HEK293 (cell line): Measurements from ENCODE around the gene TTLL5.

Source experiments
- CTCF ChIA-PET: fragments of 350-600 bp; formaldehyde crosslinking; extraction: SDS; loops from one replicate; lab custom pipeline; 2021; ENCODE audit warnings: antibody characterized with exemption; lab: Yijun Ruan, JAX
- POLR2A ChIA-PET: fragments of 300-600 bp; formaldehyde crosslinking; extraction: SDS; loops from one replicate; lab custom pipeline; 2020; ENCODE audit warnings: antibody characterized with exemption, inconsistent platforms; lab: Yijun Ruan, JAX
- H3K27ac ChIP-seq: fragments of 200-500 bp; sonication (Bioruptor generic); 2 replicates; pipeline ENCODE4 v1.5.1; 2014; ENCODE audit warnings: low read depth, low read length, control low read depth, inconsistent platforms; ENCODE audit errors: extremely low read depth
- H3K36me3 ChIP-seq, 2 experiments: fragments of 200-500 bp in 1 of 2; sonication (Bioruptor generic) in 1 of 2; 1 replicate in 1 of 2; 2 replicates in 1 of 2; pipeline ENCODE4 v1.5.1; 2014 to 2017; ENCODE audit warnings: inconsistent platforms in 2 of 2, low read length in 2 of 2; ENCODE audit not compliant: control insufficient read depth in 2 of 2, insufficient read depth in 1 of 2
- H3K4me1 ChIP-seq: fragments of 200-500 bp; sonication (Bioruptor generic); 2 replicates; pipeline ENCODE4 v1.5.1; 2014; ENCODE audit warnings: mild to moderate bottlenecking, low read length, inconsistent platforms; ENCODE audit not compliant: control insufficient read depth, insufficient read depth
- H3K4me3 ChIP-seq: 2 replicates; pipeline ENCODE4 v1.5.1; 2011; ENCODE audit warnings: low read depth, mild to moderate bottlenecking, control low read depth, low read length, moderate library complexity
- H3K9me3 ChIP-seq: fragments of 200-500 bp; sonication (Bioruptor generic); 2 replicates; pipeline ENCODE4 v1.5.1; 2014; ENCODE audit warnings: low read depth, low read length, inconsistent platforms; ENCODE audit not compliant: control insufficient read depth, insufficient read depth
- GFI1B ChIP-seq: fragments of 450-650 bp; formaldehyde crosslinking; IDR thresholded peaks from 2 replicates; pipeline ENCODE4 v1.5.1; 2016; ENCODE audit warnings: missing biosample characterization, missing genetic modification characterization
- GLIS1 ChIP-seq: fragments of 450-650 bp; formaldehyde crosslinking; IDR thresholded peaks from 2 replicates; pipeline ENCODE4 v1.5.1; 2016; ENCODE audit warnings: missing biosample characterization, missing genetic modification characterization
- HOXA7 ChIP-seq: sonication (generic); formaldehyde crosslinking; IDR thresholded peaks from 2 replicates; pipeline ENCODE4 v1.8.1; 2022; ENCODE audit warnings: missing genetic modification reagents, borderline replicate concordance
- PRDM1 ChIP-seq: fragments of 450-650 bp; formaldehyde crosslinking; IDR thresholded peaks from 2 replicates; pipeline ENCODE4; 2016; ENCODE audit warnings: missing biosample characterization, missing genetic modification characterization
- SALL2 ChIP-seq: fragments of 450-650 bp; formaldehyde crosslinking; IDR thresholded peaks from 2 replicates; pipeline ENCODE4 v1.5.0; 2017; ENCODE audit warnings: missing biosample characterization, mild to moderate bottlenecking, missing genetic modification characterization, borderline replicate concordance
- SP7 ChIP-seq: fragments of 450-650 bp; formaldehyde crosslinking; IDR thresholded peaks from 2 replicates; pipeline ENCODE4 v1.5.1; 2016; ENCODE audit warnings: missing biosample characterization, missing genetic modification characterization
- ZNF132 ChIP-seq: fragments of 450-650 bp; formaldehyde crosslinking; IDR thresholded peaks from 2 replicates; pipeline ENCODE4 v1.5.1; 2017; ENCODE audit warnings: missing biosample characterization, missing genetic modification characterization, borderline replicate concordance
- ZNF19 ChIP-seq: fragments of 450-650 bp; formaldehyde crosslinking; IDR thresholded peaks from 2 replicates; pipeline ENCODE4; 2016; ENCODE audit warnings: missing biosample characterization, missing genetic modification characterization, low read depth
- ZNF202 ChIP-seq: fragments of 450-650 bp; formaldehyde crosslinking; IDR thresholded peaks from 2 replicates; pipeline ENCODE4 v1.5.1; 2016; ENCODE audit warnings: missing biosample characterization, missing genetic modification characterization, borderline replicate concordance
- ZNF266 ChIP-seq: fragments of 450-650 bp; formaldehyde crosslinking; IDR thresholded peaks from 2 replicates; pipeline ENCODE4 v1.5.1; 2016; ENCODE audit warnings: missing biosample characterization, missing genetic modification characterization, low read depth
- ZNF324 ChIP-seq: fragments of 450-650 bp; formaldehyde crosslinking; IDR thresholded peaks from 2 replicates; pipeline ENCODE4 v1.5.1; 2016; ENCODE audit warnings: missing biosample characterization, missing genetic modification characterization
- ZNF530 ChIP-seq: fragments of 450-650 bp; formaldehyde crosslinking; IDR thresholded peaks from 2 replicates; pipeline ENCODE4 v1.5.1; 2016; ENCODE audit warnings: low read depth, missing biosample characterization, missing genetic modification characterization
- ZNF544 ChIP-seq: fragments of 450-650 bp; formaldehyde crosslinking; IDR thresholded peaks from 2 replicates; pipeline ENCODE4 v1.5.0; 2017; ENCODE audit warnings: missing biosample characterization, missing genetic modification characterization
- ZNF548 ChIP-seq: fragments of 450-650 bp; formaldehyde crosslinking; IDR thresholded peaks from 2 replicates; pipeline ENCODE4 v1.5.1; 2016; ENCODE audit warnings: missing biosample characterization, missing genetic modification characterization
- ZNF571 ChIP-seq: fragments of 450-650 bp; formaldehyde crosslinking; IDR thresholded peaks from 2 replicates; pipeline ENCODE4 v1.5.0; 2017; ENCODE audit warnings: missing biosample characterization, missing genetic modification characterization
- ZNF660 ChIP-seq: fragments of 450-650 bp; IDR thresholded peaks from 2 replicates; pipeline ENCODE4 v1.5.1; 2018; ENCODE audit warnings: missing biosample characterization, mild to moderate bottlenecking, missing genetic modification characterization
- ZNF830 ChIP-seq: fragments of 450-650 bp; IDR thresholded peaks from 2 replicates; pipeline ENCODE4 v1.5.0; 2018; ENCODE audit warnings: missing biosample characterization, missing genetic modification characterization, low read depth, mild to moderate bottlenecking, moderate library complexity
- TF ChIP-seq, protein P1 (sequence below): fragments of 450-650 bp; formaldehyde crosslinking; IDR thresholded peaks from 2 replicates; pipeline ENCODE4 v1.5.1; 2016; ENCODE audit warnings: missing biosample characterization, missing genetic modification characterization
- TF ChIP-seq, protein P2 (sequence below): fragments of 450-650 bp; formaldehyde crosslinking; optimal IDR thresholded peaks from 2 replicates; pipeline ENCODE3; 2016; ENCODE audit warnings: missing biosample characterization, mild to moderate bottlenecking, missing genetic modification characterization
- TF ChIP-seq, protein P3 (sequence below): fragments of 450-650 bp; formaldehyde crosslinking; IDR thresholded peaks from 2 replicates; pipeline ENCODE4 v1.5.1; 2017; ENCODE audit warnings: missing biosample characterization, missing genetic modification characterization

TTLL5 gene

DNA sequence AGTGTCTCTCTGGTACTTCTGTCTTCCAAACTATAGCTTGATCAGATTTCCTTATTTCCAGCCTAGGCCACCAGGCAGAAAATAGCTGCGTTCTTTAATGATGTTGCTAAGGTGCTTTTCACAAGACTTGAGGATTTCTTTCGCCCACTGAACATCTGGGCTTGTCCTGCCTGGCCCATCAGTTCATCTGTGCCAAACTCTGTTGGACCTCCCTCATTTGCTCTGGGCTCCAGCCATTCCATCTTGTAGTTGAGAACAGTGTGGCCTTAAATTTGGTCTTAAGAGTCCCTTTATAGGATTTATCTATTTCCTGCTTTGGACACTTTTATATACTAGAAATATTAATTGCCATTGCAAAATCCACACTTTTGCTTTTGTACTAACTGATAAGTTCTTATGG lies 109.6 kb downstream of the TTLL5 start:
- no peak overlapping the region for H3K27ac ChIP-seq
- no peak overlapping the region for H3K4me3 ChIP-seq
- no peaks in the 10 kb centered on the region for H3K9me3 ChIP-seq
- H3K36me3 ChIP-seq, result peaks cover 11 to 15% of the 10 kb centered on the region in 2 experiments
- ChIA-PET POLR2A (no interaction called here), CTCF (no interaction called here)
- no peaks in the 10 kb centered on the region for H3K4me1 ChIP-seq
- TF ChIP-seq, protein P1, sequence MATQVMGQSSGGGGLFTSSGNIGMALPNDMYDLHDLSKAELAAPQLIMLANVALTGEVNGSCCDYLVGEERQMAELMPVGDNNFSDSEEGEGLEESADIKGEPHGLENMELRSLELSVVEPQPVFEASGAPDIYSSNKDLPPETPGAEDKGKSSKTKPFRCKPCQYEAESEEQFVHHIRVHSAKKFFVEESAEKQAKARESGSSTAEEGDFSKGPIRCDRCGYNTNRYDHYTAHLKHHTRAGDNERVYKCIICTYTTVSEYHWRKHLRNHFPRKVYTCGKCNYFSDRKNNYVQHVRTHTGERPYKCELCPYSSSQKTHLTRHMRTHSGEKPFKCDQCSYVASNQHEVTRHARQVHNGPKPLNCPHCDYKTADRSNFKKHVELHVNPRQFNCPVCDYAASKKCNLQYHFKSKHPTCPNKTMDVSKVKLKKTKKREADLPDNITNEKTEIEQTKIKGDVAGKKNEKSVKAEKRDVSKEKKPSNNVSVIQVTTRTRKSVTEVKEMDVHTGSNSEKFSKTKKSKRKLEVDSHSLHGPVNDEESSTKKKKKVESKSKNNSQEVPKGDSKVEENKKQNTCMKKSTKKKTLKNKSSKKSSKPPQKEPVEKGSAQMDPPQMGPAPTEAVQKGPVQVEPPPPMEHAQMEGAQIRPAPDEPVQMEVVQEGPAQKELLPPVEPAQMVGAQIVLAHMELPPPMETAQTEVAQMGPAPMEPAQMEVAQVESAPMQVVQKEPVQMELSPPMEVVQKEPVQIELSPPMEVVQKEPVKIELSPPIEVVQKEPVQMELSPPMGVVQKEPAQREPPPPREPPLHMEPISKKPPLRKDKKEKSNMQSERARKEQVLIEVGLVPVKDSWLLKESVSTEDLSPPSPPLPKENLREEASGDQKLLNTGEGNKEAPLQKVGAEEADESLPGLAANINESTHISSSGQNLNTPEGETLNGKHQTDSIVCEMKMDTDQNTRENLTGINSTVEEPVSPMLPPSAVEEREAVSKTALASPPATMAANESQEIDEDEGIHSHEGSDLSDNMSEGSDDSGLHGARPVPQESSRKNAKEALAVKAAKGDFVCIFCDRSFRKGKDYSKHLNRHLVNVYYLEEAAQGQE (tag by site-specific recombination), result no peak
- TF ChIP-seq ZNF266 (no peak), ZNF571 (no peak), ZNF324 (no peak)
- TF ChIP-seq, protein P2, sequence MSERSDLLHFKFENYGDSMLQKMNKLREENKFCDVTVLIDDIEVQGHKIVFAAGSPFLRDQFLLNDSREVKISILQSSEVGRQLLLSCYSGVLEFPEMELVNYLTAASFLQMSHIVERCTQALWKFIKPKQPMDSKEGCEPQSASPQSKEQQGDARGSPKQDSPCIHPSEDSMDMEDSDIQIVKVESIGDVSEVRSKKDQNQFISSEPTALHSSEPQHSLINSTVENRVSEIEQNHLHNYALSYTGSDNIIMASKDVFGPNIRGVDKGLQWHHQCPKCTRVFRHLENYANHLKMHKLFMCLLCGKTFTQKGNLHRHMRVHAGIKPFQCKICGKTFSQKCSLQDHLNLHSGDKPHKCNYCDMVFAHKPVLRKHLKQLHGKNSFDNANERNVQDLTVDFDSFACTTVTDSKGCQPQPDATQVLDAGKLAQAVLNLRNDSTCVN (tag by site-specific recombination), result no peak

DNA sequence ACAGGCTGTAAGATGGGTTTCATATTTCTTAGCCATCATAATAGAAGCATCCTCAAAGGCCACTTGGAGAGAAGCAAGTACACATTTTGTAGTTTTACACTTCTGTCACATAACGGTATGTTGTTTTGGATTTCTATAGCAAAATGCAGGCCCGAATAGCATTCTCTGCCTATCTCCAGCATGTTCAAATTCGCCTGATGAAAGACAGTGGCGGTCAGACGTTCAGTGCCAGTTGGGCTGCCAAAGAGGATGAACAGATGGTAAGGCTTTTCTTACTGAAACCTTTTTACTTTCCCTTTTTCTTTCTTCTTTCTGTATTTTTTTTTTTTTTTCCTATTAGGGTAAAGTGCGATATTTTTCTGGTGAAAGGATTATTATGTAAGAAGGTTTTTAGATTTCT lies 110.5 kb downstream of the TTLL5 start:
- Histone ChIP-seq H3K36me3 (peaks cover 9 to 11% of the 10 kb centered on the region in 2 experiments; a peak in 2 of 3 replicates), H3K9me3 (no peaks in the 10 kb centered on the region), H3K4me3 (no peak overlapping the region), H3K27ac (no peak overlapping the region), H3K4me1 (no peaks in the 10 kb centered on the region)
- ChIA-PET POLR2A (no interaction called here), CTCF (interaction anchor here (0.6 to 1.4 kb wide), 3 partner anchors 27 to 60 kb away, joined by 3 to 4 read pairs (median 3); no protein-coding TSS in a partner anchor)
- TF ChIP-seq PRDM1 (no peak), HOXA7 (CRISPR knock-in tag) (no peak)

DNA sequence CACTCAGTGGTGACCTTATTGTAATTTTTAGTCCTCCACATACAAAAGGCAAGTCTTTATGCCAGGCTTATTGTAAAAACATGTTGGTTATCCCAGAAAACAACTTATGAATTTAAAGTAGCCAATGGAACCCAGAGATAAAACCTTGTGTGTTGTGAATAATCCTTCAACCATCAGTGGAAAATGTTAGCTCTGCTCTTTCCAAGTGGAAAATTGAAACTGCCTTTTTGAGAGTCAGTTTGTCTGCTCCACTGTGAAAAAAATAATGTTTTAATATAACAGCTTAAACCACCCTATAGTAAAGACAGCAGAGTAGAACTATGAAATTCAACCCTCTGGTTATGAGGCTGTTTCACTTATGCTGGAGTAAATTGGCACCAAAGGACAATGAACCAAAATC lies 112.0 kb downstream of the TTLL5 start:
- Histone ChIP-seq H3K4me1 (no peaks in the 10 kb centered on the region), H3K27ac (no peak overlapping the region), H3K4me3 (no peak overlapping the region), H3K36me3 (peaks cover 9 to 12% of the 10 kb centered on the region in 2 experiments; a peak in 2 of 3 replicates), H3K9me3 (no peaks in the 10 kb centered on the region)
- ChIA-PET CTCF (interaction anchor here (1.4 kb wide), 1 partner anchor 62 kb away, joined by 3 read pairs; no protein-coding TSS in a partner anchor), POLR2A (no interaction called here)
- TF ChIP-seq GFI1B (tag by site-specific recombination) (no peak), ZNF548 (no peak), ZNF202 (no peak), SP7 (tag by site-specific recombination) (no peak), ZNF830 (tag by site-specific recombination) (no peak), GLIS1 (tag by site-specific recombination) (no peak), SALL2 (tag by site-specific recombination) (no peak), ZNF19 (tag by site-specific recombination) (no peak), ZNF544 (tag by site-specific recombination) (no peak), ZNF660 (tag by site-specific recombination) (no peak), ZNF132 (tag by site-specific recombination) (no peak), ZNF530 (tag by site-specific recombination) (no peak)
- TF ChIP-seq, protein P3, sequence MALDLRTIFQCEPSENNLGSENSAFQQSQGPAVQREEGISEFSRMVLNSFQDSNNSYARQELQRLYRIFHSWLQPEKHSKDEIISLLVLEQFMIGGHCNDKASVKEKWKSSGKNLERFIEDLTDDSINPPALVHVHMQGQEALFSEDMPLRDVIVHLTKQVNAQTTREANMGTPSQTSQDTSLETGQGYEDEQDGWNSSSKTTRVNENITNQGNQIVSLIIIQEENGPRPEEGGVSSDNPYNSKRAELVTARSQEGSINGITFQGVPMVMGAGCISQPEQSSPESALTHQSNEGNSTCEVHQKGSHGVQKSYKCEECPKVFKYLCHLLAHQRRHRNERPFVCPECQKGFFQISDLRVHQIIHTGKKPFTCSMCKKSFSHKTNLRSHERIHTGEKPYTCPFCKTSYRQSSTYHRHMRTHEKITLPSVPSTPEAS (tag by site-specific recombination), result no peak
